Measurements from ENCODE around the gene COL4A2. TPM values are rescaled to one million over a fixed set of nuclear protein-coding genes. Genes with fewer than 3 reads are reported as not detected.
A peak's percentile ranks its signal among the peaks of the same experiment; 100 is the strongest.
"Not testable (repeated sequence)": the region's sequence is repeated elsewhere in the genome, so short reads cannot be mapped to it uniquely, and the experiment has no call there.

COL4A2 gene
- total RNA-seq, 1 donor from 2014 or later: 1,414 TPM

DNA sequence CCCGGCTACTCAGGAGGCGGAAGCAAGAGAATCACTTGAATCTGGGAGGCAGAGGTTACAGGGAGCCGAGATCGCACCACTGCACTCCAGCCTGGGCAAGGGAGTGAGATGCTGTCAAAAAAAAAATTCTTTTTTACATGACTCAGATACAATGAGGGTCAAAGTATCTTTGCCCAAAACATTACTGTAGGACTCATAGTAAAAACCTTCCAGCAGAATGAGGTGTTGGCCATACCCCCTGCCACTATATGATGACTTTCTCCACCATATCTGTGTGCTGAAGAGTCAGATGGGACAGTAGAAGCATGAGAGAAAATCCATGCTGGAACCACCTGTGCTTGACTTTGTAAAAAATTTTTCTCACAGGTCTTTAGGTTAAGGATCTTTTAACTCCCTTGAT lies 86.7 kb downstream of the COL4A2 start:
- Mint-ChIP-seq H3K4me1 (ENCODE audit: low read depth, unreplicated experiment) (peaks cover 88% of the 10 kb centered on the region), H3K27me3 (ENCODE audit: low read depth, unreplicated experiment) (no peaks in the 10 kb centered on the region), H3K36me3 (ENCODE audit: low read depth, unreplicated experiment) (peaks cover 65% of the 10 kb centered on the region), H3K4me3 (ENCODE audit: unreplicated experiment) (peak overlapping the region; percentile 12), H3K27ac (ENCODE audit: unreplicated experiment) (peak overlapping the region; percentile 51), H3K9me3 (ENCODE audit: unreplicated experiment) (peaks cover 7% of the 10 kb centered on the region)
- H3K36me3 ChIP-seq (ENCODE audit: insufficient read depth, low read length): peaks cover 4% of the 10 kb centered on the region
- peak overlapping the region; percentile 83 for H3K9ac ChIP-seq (ENCODE audit: low read length)
- peaks cover 33% of the 10 kb centered on the region for H3K79me2 ChIP-seq (ENCODE audit: insufficient read depth, low read length)
- H3K4me2 ChIP-seq (ENCODE audit: low read length): peak overlapping the region; percentile 4
- DNase-seq (ENCODE audit: low read depth) (no peak), FAIRE-seq (no peak)
- peaks cover 87% of the 10 kb centered on the region for H3K4me1 ChIP-seq (ENCODE audit: insufficient read depth, low read length)
- no peaks in the 10 kb centered on the region for H3K9me3 ChIP-seq (ENCODE audit: insufficient read depth, low read depth, low read length)
- H3K4me3 ChIP-seq (ENCODE audit: insufficient read depth, low read depth, low read length): no peak overlapping the region
- H3K27me3 ChIP-seq (ENCODE audit: insufficient read depth, low read length): no peaks in the 10 kb centered on the region
- no peaks in the 10 kb centered on the region for H4K20me1 ChIP-seq (ENCODE audit: insufficient read depth, low read length)
- TF ChIP-seq EZH2 (IDR thresholded peaks at IDR 0.05; ENCODE audit: insufficient read depth, low read length): no peak
- TF ChIP-seq, protein P1, sequence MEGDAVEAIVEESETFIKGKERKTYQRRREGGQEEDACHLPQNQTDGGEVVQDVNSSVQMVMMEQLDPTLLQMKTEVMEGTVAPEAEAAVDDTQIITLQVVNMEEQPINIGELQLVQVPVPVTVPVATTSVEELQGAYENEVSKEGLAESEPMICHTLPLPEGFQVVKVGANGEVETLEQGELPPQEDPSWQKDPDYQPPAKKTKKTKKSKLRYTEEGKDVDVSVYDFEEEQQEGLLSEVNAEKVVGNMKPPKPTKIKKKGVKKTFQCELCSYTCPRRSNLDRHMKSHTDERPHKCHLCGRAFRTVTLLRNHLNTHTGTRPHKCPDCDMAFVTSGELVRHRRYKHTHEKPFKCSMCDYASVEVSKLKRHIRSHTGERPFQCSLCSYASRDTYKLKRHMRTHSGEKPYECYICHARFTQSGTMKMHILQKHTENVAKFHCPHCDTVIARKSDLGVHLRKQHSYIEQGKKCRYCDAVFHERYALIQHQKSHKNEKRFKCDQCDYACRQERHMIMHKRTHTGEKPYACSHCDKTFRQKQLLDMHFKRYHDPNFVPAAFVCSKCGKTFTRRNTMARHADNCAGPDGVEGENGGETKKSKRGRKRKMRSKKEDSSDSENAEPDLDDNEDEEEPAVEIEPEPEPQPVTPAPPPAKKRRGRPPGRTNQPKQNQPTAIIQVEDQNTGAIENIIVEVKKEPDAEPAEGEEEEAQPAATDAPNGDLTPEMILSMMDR (IDR thresholded peaks at IDR 0.05; ENCODE audit: insufficient read depth, low read depth, low read length): no peak
- H3K27ac ChIP-seq (ENCODE audit: low read depth, low read length): peak overlapping the region; percentile 98
- no peak overlapping the region for H2AFZ ChIP-seq (ENCODE audit: low read depth, low read length)

DNA sequence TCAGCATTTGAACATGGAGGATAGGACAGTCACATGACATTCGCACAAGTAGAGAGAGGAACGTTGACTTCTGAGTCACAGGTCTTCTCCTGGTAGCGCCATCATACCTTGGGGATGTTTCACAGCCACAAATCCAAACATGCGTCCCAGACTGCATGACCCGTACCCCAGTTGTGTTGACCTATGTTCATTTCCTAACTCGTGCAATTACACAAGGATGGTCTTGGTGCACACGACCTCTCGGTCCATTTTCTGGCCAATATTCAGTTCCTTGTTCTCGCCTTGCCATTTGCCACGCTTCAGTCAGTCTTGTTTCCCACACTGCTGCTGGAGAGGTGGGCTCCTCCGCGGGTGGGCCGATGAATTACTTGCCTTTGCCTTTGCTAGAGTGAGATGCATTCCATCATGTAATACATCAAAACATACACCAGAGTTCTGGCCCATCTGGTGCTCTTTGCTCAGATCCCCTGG lies 87.3 kb downstream of the COL4A2 start:
- Histone ChIP-seq H3K9ac (ENCODE audit: low read length) (peak overlapping the region; percentile 83), H3K4me1 (ENCODE audit: insufficient read depth, low read length) (peaks cover 87% of the 10 kb centered on the region), H4K20me1 (ENCODE audit: insufficient read depth, low read length) (no peaks in the 10 kb centered on the region), H3K79me2 (ENCODE audit: insufficient read depth, low read length) (peaks cover 30% of the 10 kb centered on the region), H3K9me3 (ENCODE audit: insufficient read depth, low read depth, low read length) (no peaks in the 10 kb centered on the region), H2AFZ (ENCODE audit: low read depth, low read length) (no peak overlapping the region), H3K27ac (ENCODE audit: low read depth, low read length) (peak overlapping the region; percentile 98), H3K4me2 (ENCODE audit: low read length) (peak overlapping the region; percentile 4), H3K27me3 (ENCODE audit: insufficient read depth, low read length) (no peaks in the 10 kb centered on the region), H3K4me3 (ENCODE audit: insufficient read depth, low read depth, low read length) (no peak overlapping the region), H3K36me3 (ENCODE audit: insufficient read depth, low read length) (peaks cover 4% of the 10 kb centered on the region)
- Mint-ChIP-seq H3K27ac (ENCODE audit: unreplicated experiment) (peak overlapping the region; percentile 96), H3K4me3 (ENCODE audit: unreplicated experiment) (peak overlapping the region; percentile 15), H3K4me1 (ENCODE audit: low read depth, unreplicated experiment) (peaks cover 89% of the 10 kb centered on the region), H3K36me3 (ENCODE audit: low read depth, unreplicated experiment) (peaks cover 59% of the 10 kb centered on the region), H3K9me3 (ENCODE audit: unreplicated experiment) (peaks cover 7% of the 10 kb centered on the region), H3K27me3 (ENCODE audit: low read depth, unreplicated experiment) (no peaks in the 10 kb centered on the region)
- TF ChIP-seq, protein P1 (IDR thresholded peaks at IDR 0.05; ENCODE audit: insufficient read depth, low read depth, low read length): no peak
- no peak for TF ChIP-seq EZH2 (IDR thresholded peaks at IDR 0.05; ENCODE audit: insufficient read depth, low read length)
- FAIRE-seq (peak; percentile 80), DNase-seq (ENCODE audit: low read depth) (peak; percentile 80)

DNA sequence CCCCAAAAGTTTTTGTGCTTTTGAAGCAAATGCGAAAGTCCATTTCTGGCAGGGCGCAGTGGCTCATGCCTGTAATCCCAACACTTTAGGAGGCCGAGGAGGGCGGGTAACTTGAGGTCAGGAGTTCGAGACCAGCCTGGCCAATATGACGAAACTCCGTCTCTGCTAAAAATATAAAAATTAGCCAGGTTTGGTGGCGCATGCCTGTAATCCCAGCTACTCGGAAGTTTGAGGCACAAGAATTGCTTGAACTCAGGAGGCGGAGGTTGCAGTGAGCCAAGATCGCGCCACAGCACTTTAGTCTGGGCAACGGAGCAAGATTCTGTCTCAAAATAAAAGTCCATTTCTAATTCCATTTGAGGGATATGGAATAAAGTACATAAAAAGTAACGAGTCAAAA lies 88.5 kb downstream of the COL4A2 start:
- Histone ChIP-seq H3K4me2 (ENCODE audit: low read length) (peak overlapping the region; percentile 73), H3K79me2 (ENCODE audit: insufficient read depth, low read length) (peaks cover 28% of the 10 kb centered on the region), H3K9ac (ENCODE audit: low read length) (peak overlapping the region; percentile 83), H3K27ac (ENCODE audit: low read depth, low read length) (peak overlapping the region; percentile 98), H3K4me1 (ENCODE audit: insufficient read depth, low read length) (peaks cover 85% of the 10 kb centered on the region)
- not testable (repeated sequence) for H2AFZ ChIP-seq (ENCODE audit: low read depth, low read length); FAIRE-seq; H4K20me1 ChIP-seq (ENCODE audit: insufficient read depth, low read length); H3K9me3 ChIP-seq (ENCODE audit: insufficient read depth, low read depth, low read length); H3K36me3 ChIP-seq (ENCODE audit: insufficient read depth, low read length); H3K4me3 Mint-ChIP-seq (ENCODE audit: unreplicated experiment); H3K9me3 Mint-ChIP-seq (ENCODE audit: unreplicated experiment); H3K27me3 ChIP-seq (ENCODE audit: insufficient read depth, low read length); DNase-seq (ENCODE audit: low read depth); H3K27me3 Mint-ChIP-seq (ENCODE audit: low read depth, unreplicated experiment); H3K4me3 ChIP-seq (ENCODE audit: insufficient read depth, low read depth, low read length)
- peak overlapping the region; percentile 96 for H3K27ac Mint-ChIP-seq (ENCODE audit: unreplicated experiment)
- peaks cover 94% of the 10 kb centered on the region for H3K4me1 Mint-ChIP-seq (ENCODE audit: low read depth, unreplicated experiment)
- H3K36me3 Mint-ChIP-seq (ENCODE audit: low read depth, unreplicated experiment): peaks cover 54% of the 10 kb centered on the region

Data from astrocyte (in vitro differentiated cells and primary cell).